Panc1 (cell line): ENCODE data around the gene AHCTF1. TPM values are rescaled to one million over a fixed set of nuclear protein-coding genes. Genes with fewer than 3 reads are reported as not detected.
"Not testable (repeated sequence)": the region's sequence is repeated elsewhere in the genome, so short reads cannot be mapped to it uniquely, and the experiment has no call there.

Experiments used
- ATAC-seq: fragments of 200-7000 bp; cut with Tn5 transposase; 2 replicates; pipeline ENCODE4 v1.9.1; 2020; ENCODE audit warnings: mild to moderate bottlenecking, moderate library complexity
- BruUV-seq: library from RNA; stranded (reverse); fragments of 400-500 nt; replicated peaks from 2 replicates; lab custom pipeline; 2021; lab: Mats Ljungman, UMichigan
- CTCF ChIA-PET: fragments of 300-600 bp; sonication (Branson Sonifier 250); formaldehyde crosslinking; loops from one replicate; lab custom pipeline; 2022; ENCODE audit warnings: antibody characterized with exemption; lab: Charles Lee
- POLR2A ChIA-PET: fragments of 300-600 bp; sonication (Branson Sonifier 250); formaldehyde crosslinking; loops from one replicate; lab custom pipeline; 2022; ENCODE audit warnings: antibody characterized with exemption; lab: Charles Lee
- DNase-seq: peaks from one replicate; pipeline ENCODE4 v3.0.0-alpha.2; 2010; ENCODE audit warnings: low read depth, low spot score
- H3K27ac ChIP-seq: 2 replicates; pipeline ENCODE4 v1.5.1; 2011; ENCODE audit warnings: mild to moderate bottlenecking, low read length, inconsistent platforms
- H3K27me3 ChIP-seq: fragments of 200-500 bp; sonication (Bioruptor generic); 2 replicates; pipeline ENCODE4 v1.6.0; 2014; ENCODE audit warnings: low read length, inconsistent platforms; ENCODE audit not compliant: control insufficient read depth, insufficient read depth
- H3K36me3 ChIP-seq: fragments of 200-500 bp; sonication (Bioruptor generic); 2 replicates; pipeline ENCODE4 v1.5.1; 2014; ENCODE audit warnings: inconsistent platforms, mild to moderate bottlenecking, low read length, moderate library complexity; ENCODE audit not compliant: control insufficient read depth, insufficient read depth
- H3K4me1 ChIP-seq: 2 replicates; pipeline ENCODE4 v1.5.1; 2011; ENCODE audit warnings: inconsistent platforms, mild to moderate bottlenecking, low read length, moderate library complexity; ENCODE audit not compliant: control insufficient read depth, insufficient read depth
- H3K4me3 ChIP-seq, 2 experiments: 2 replicates each; pipeline ENCODE4 v1.5.1; 2011 to 2012; ENCODE audit warnings: low read depth in 2 of 2, low read length in 2 of 2, mild to moderate bottlenecking in 2 of 2, inconsistent platforms in 1 of 2, moderate library complexity in 1 of 2
- H3K9me3 ChIP-seq: fragments of 200-500 bp; sonication (Bioruptor generic); 2 replicates; pipeline ENCODE4 v1.5.1; 2014; ENCODE audit warnings: low read depth, mild to moderate bottlenecking, inconsistent platforms, low read length, moderate library complexity; ENCODE audit not compliant: control insufficient read depth, insufficient read depth
- CTCF ChIP-seq: fragments of 450-650 bp; IDR thresholded peaks from 2 replicates; pipeline ENCODE4 v1.5.1; 2017; ENCODE audit warnings: mild to moderate bottlenecking
- POLR2AphosphoS5 ChIP-seq: IDR thresholded peaks from 2 replicates; pipeline ENCODE4 v1.6.1; 2012; ENCODE audit warnings: mild to moderate bottlenecking, low read depth, low read length, moderate library complexity
- REST ChIP-seq, 2 experiments: IDR thresholded peaks; 2 replicates each; pipeline ENCODE4 v1.6.1; 2011 to 2012; ENCODE audit warnings: low read depth in 2 of 2, control low read depth in 1 of 2, low read length in 1 of 2, mild to moderate bottlenecking in 1 of 2, moderate library complexity in 1 of 2; ENCODE audit not compliant: insufficient read depth in 1 of 2
- SIN3A ChIP-seq: IDR thresholded peaks from 2 replicates; pipeline ENCODE4 v1.6.1; 2012; ENCODE audit warnings: low read depth, mild to moderate bottlenecking, low read length, moderate library complexity, borderline replicate concordance; ENCODE audit not compliant: insufficient read depth
- TCF7L2 ChIP-seq: IDR thresholded peaks from 2 replicates; pipeline ENCODE4 v1.6.1; 2011; ENCODE audit warnings: mild to moderate bottlenecking, low read depth, low read length, inconsistent platforms
- in situ Hi-C: cut with HindIII; loops from 2 replicates; pipeline ENCODE4 v1.10.0; 2016; ENCODE audit warnings: low sequenced_read_pairs, low pct_unique_long_range_greater_than_20kb
- intact Hi-C: fragments of 100-400 bp; cut with micrococcal nuclease; formaldehyde crosslinking; loops from one replicate; pipeline ENCODE4 v1.10.0; 2022; ENCODE audit not compliant: unreplicated experiment
- total RNA-seq: library from RNA; stranded (reverse); gene quantifications from one replicate; pipeline ENCODE4 v1.2.1, GENCODE V29; 2021; ENCODE audit not compliant: unreplicated experiment

The AHCTF1 gene
- total RNA-seq, 1 experiment from 2014 or later: 49.9 TPM

- CTCF ChIA-PET: no interaction called here
- no peak for DNase-seq
- intact Hi-C loops (no loop called here), in situ Hi-C loops (no loop called here)
- H3K9me3 ChIP-seq: no peaks in the 10 kb centered on the region
- peaks cover 2% of the 10 kb centered on the region; the same call in 1 of the 2 replicates for H3K36me3 ChIP-seq
- no peak overlapping the region for H3K27ac ChIP-seq
- no peak for ATAC-seq
- H3K27me3 ChIP-seq: no peaks in the 10 kb centered on the region
- BruUV-seq: no TSS peak
- TF ChIP-seq CTCF (no peak), SIN3A (no peak), REST (IDR thresholded peaks at IDR 0.05; ENCODE audit: insufficient read depth in 1 of 2, low read depth in 2 of 2, low read length in 1 of 2) (no peak), TCF7L2 (no peak), POLR2AphosphoS5 (no peak)
- POLR2A ChIA-PET: no interaction called here
- H3K4me1 ChIP-seq: peaks cover 6% of the 10 kb centered on the region
- no peak overlapping the region for H3K4me3 ChIP-seq
Observed at GRCh38 chr1:246919902-246920301, 11.8 kb downstream of the AHCTF1 start.

- H3K36me3 ChIP-seq: peaks cover 22% of the 10 kb centered on the region
- CTCF ChIA-PET, ATAC-seq: not testable (repeated sequence)
Observed at GRCh38 chr1:246916026-246916923, 15.5 kb downstream of the AHCTF1 start.

GRCh38 chr1:246907472-246907871 is 24.3 kb downstream of the AHCTF1 start:
- ATAC-seq (no peak), DNase-seq (no peak)
- no peak for TF ChIP-seq POLR2AphosphoS5
- TF ChIP-seq CTCF: peak; percentile 67; the same call in 1 of the 2 replicates
- no peak for TF ChIP-seq REST (IDR thresholded peaks at IDR 0.05; ENCODE audit: insufficient read depth in 1 of 2, low read depth in 2 of 2, low read length in 1 of 2)
- TF ChIP-seq TCF7L2: no peak
- Histone ChIP-seq H3K4me3 (no peak overlapping the region), H3K27me3 (no peaks in the 10 kb centered on the region), H3K4me1 (peaks cover 3% of the 10 kb centered on the region; the same call in 1 of the 2 replicates), H3K9me3 (no peaks in the 10 kb centered on the region), H3K27ac (no peak overlapping the region), H3K36me3 (peaks cover 44% of the 10 kb centered on the region)
- CTCF ChIA-PET: interaction anchor here (0.6 kb wide), 1 partner anchor 186 kb away, joined by 5 read pairs; no protein-coding TSS in a partner anchor
- in situ Hi-C loops: no loop called here
- no TSS peak for BruUV-seq
- intact Hi-C loops: no loop called here
- POLR2A ChIA-PET: no interaction called here

More at GRCh38 chr1:246916026-246916923, 15.5 kb downstream of the AHCTF1 start:
- H3K4me1 ChIP-seq, in situ Hi-C loops, H3K27ac ChIP-seq, H3K27me3 ChIP-seq, BruUV-seq, H3K4me3 ChIP-seq, H3K9me3 ChIP-seq, intact Hi-C loops, POLR2A ChIA-PET, DNase-seq: not testable (repeated sequence)
